Ovary (tissue), 10 donors: Measurements from ENCODE around the gene RCHY1. TPM values are rescaled to one million over a fixed set of nuclear protein-coding genes. Genes with fewer than 3 reads are reported as not detected.

Experiments used
- DNase-seq, 5 donors: peaks; one replicate each; pipeline ENCODE4 v3.0.0-alpha.2; 2019 to 2020
- H3K27ac ChIP-seq, 2 donors: fragments of 200-600 bp; one replicate each; pipeline versions ENCODE4 v1.5.1 to v1.8.0; 2019 to 2022
- H3K27me3 ChIP-seq: fragments of 200-600 bp; one replicate; pipeline ENCODE4 v1.8.0; 2022
- H3K36me3 ChIP-seq: fragments of 200-600 bp; sonication (generic); one replicate; pipeline ENCODE4 v1.5.1; 2019
- H3K4me1 ChIP-seq: one replicate; pipeline ENCODE4 v1.8.1; 2013; ENCODE audit warnings: mild to moderate bottlenecking, moderate library complexity; ENCODE audit not compliant: insufficient read depth
- H3K4me3 ChIP-seq: fragments of 200-600 bp; sonication (generic); one replicate; pipeline ENCODE4 v1.5.1; 2017
- H3K9me3 ChIP-seq, 2 donors: fragments of 200-600 bp in 1 of 2; sonication (generic) in 1 of 2; one replicate each; pipeline versions ENCODE4 v1.5.1 to v1.8.1; 2013 to 2019; ENCODE audit warnings: mild to moderate bottlenecking in 1 of 2, moderate library complexity in 1 of 2
- CTCF ChIP-seq, 3 donors: fragments of 450-650 bp in 2 of 3; fragments of 200-600 bp in 1 of 3; IDR thresholded peaks; one replicate each; pipeline versions ENCODE4 v1.5.1 to v1.8.0; 2016 to 2022; ENCODE audit warnings: antibody characterized with exemption in 3 of 3, mild to moderate bottlenecking in 1 of 3
- EP300 ChIP-seq: sonication (generic); formaldehyde crosslinking; IDR thresholded peaks from one replicate; pipeline ENCODE4 v1.6.1; 2017; ENCODE audit warnings: antibody characterized with exemption
- POLR2A ChIP-seq: fragments of 450-650 bp; IDR thresholded peaks from one replicate; pipeline ENCODE4 v1.6.1; 2017; ENCODE audit warnings: antibody characterized with exemption, mild to moderate bottlenecking, moderate library complexity
- WGBS, 3 donors: extraction: QIAGEN DNeasy Blood & Tissue Kit in 1 of 3; methylation state at CpG; one replicate each; pipeline versions ENCODE4 v1.1.5 to v1.1.7; 2013 to 2017; 5-methylcytosine and 5-hydroxymethylcytosine counted together
- intact Hi-C, 4 donors: fragments of 100-400 bp; cut with DNase I; formaldehyde crosslinking; loops; one replicate each; pipeline versions ENCODE4 v1.11.0 to v1.15.1; 2022 to 2023
- long read RNA-seq, 3 donors: library from polyadenylated mRNA in 2 of 3; unstranded in 2 of 3; transcript quantifications; one replicate each; pipeline ENCODE4 v2.0.0 and lab custom pipeline, GENCODE V29; 2021 to 2026
- polyA plus RNA-seq, 2 donors: library from polyadenylated mRNA; stranded (reverse); fragments of 200-250 nt in 1 of 2; fragments of 350-450 nt in 1 of 2; fragmentation: Illumina TruSeq in 1 of 2; extraction: RNeasy Lipid Tissue Mini Kit (QIAGEN cat#74804) in 1 of 2; gene quantifications; one replicate each; pipeline ENCODE4 v1.2.3, GENCODE V29; 2013 to 2014
- total RNA-seq, 7 donors: library from RNA; depleted of rRNA in 2 of 7; stranded (reverse); fragments of >200 nt in 2 of 7; fragmentation: NEBNext Ultra II Directional in 3 of 7; extraction: Animal tissue kit (Norgen Biotek cat#: 25700) in 3 of 7; gene quantifications; one replicate each; pipeline versions ENCODE4 v1.1.0 to v1.2.4, GENCODE V29; 2016 to 2023
- donor health status: DM: no; HTN: no; CAD: no; lungs with moderate emphysema.
- donor health status: DM: no; HTN: no; CAD: no.
- donor health status: Bipolar disorder and iron deficiency.
- donor health status: DM: yes; HTN: yes; CAD: no.
- donor health status: DM: no; HTN: no; CAD: no.
- donor health status: DM: yes; HTN: yes; CAD: no.

Gene RCHY1
- 10 to 100 TPM; 14.6 to 40.3 (median 28.1) TPM for total RNA-seq
- 10 to 100 TPM; 16.6 to 43.4 TPM for polyA plus RNA-seq
- long read RNA-seq, donor 1, full-length matches to known transcripts, result 57 of 66 reads
- long read RNA-seq, donor 1, partial matches to known transcripts, result 1 of 66 reads
- long read RNA-seq, donor 1, other reads (novel, unspliced or antisense), result 8 of 66 reads
- long read RNA-seq, donor 2, full-length matches to known transcripts, result 35 of 35 reads
- long read RNA-seq, donor 2, partial matches to known transcripts, result 0 of 35 reads
- long read RNA-seq, donor 2, other reads (novel, unspliced or antisense), result 0 of 35 reads
- long read RNA-seq, donor 3, full-length matches to known transcripts, result 36 of 41 reads
- long read RNA-seq, donor 3, partial matches to known transcripts, result 1 of 41 reads
- long read RNA-seq, donor 3, other reads (novel, unspliced or antisense), result 4 of 41 reads

GRCh38 chr4:75514131-75514948 lies at the start of gene RCHY1, which contains the start of gene THAP6:
RCHY1 (minus strand) TSS chr4:75514403; CDS start chr4:75514286, 117 bp downstream.
THAP6 (plus strand) TSS chr4:75514473; CDS start chr4:75515453, 980 bp downstream.
- H3K4me1 ChIP-seq, result peaks cover 10% of the 10 kb centered on the region
- peak in 2 of 3 donors; percentile 21 to 22 for TF ChIP-seq CTCF (IDR thresholded peaks at IDR 0.05)
- TF ChIP-seq POLR2A, result peak; percentile 94
- peak; percentile 29 for TF ChIP-seq EP300

GRCh38 chr4:75561789-75562188 lies 47.6 kb upstream of the RCHY1 start:
- H3K27ac ChIP-seq, result no peak overlapping the region
- H3K9me3 ChIP-seq, result no peaks in the 10 kb centered on the region
- no peaks in the 10 kb centered on the region for H3K36me3 ChIP-seq
- intact Hi-C loops, result no loop called here
- DNase-seq, result no peak
- TF ChIP-seq POLR2A (no peak), CTCF (IDR thresholded peaks at IDR 0.05) (no peak), EP300 (no peak)
- no peaks in the 10 kb centered on the region for H3K4me1 ChIP-seq
- H3K4me3 ChIP-seq, result no peak overlapping the region
- no peaks in the 10 kb centered on the region for H3K27me3 ChIP-seq
- WGBS, 3 donors, result 64 to 72% (median 70%) methylated on average over 8 of the region's 8 CpGs

More at GRCh38 chr4:75514131-75514948, at the start of gene RCHY1, which contains the start of gene THAP6:
- DNase-seq, result peak; percentile 90 to 94 (median 92)
- Histone ChIP-seq H3K36me3 (no peaks in the 10 kb centered on the region), H3K4me3 (peak within 1 kb of the TSS; percentile 46), H3K9me3 (no peaks in the 10 kb centered on the region), H3K27ac (peak within 1 kb of the TSS; percentile 88 to 90), H3K27me3 (no peaks in the 10 kb centered on the region)
- WGBS, 3 donors, result 0% methylated on average over 59 to 61 of the region's 61 CpGs
- intact Hi-C loops, result loop anchor here in 1 of 4 donors (10.0 kb wide), 2 partner anchors 150 to 580 kb away; partner anchors contain the start of gene PARM1

- 81 to 85% (median 83%) methylated on average over 8 of the region's 8 CpGs for WGBS, 3 donors
These were observed 43.5 kb upstream of the RCHY1 start for GRCh38 chr4:75557696-75558095.

More at GRCh38 chr4:75557696-75558095, 43.5 kb upstream of the RCHY1 start:
- H3K4me1 ChIP-seq, result no peaks in the 10 kb centered on the region
- no peak overlapping the region for H3K27ac ChIP-seq
- no peaks in the 10 kb centered on the region for H3K36me3 ChIP-seq
- H3K9me3 ChIP-seq, result no peaks in the 10 kb centered on the region
- H3K27me3 ChIP-seq, result no peaks in the 10 kb centered on the region
- intact Hi-C loops, result no loop called here
- no peak overlapping the region for H3K4me3 ChIP-seq
- no peak for DNase-seq
- TF ChIP-seq POLR2A (no peak), CTCF (IDR thresholded peaks at IDR 0.05) (no peak), EP300 (no peak)
